ENCODE measurements around the gene TAGAP. TPM values are rescaled to one million over a fixed set of nuclear protein-coding genes. Genes with fewer than 3 reads are reported as not detected.

The TAGAP gene
- total and polyA plus RNA-seq, 2 experiments from 2014 or later: not detected

DNA sequence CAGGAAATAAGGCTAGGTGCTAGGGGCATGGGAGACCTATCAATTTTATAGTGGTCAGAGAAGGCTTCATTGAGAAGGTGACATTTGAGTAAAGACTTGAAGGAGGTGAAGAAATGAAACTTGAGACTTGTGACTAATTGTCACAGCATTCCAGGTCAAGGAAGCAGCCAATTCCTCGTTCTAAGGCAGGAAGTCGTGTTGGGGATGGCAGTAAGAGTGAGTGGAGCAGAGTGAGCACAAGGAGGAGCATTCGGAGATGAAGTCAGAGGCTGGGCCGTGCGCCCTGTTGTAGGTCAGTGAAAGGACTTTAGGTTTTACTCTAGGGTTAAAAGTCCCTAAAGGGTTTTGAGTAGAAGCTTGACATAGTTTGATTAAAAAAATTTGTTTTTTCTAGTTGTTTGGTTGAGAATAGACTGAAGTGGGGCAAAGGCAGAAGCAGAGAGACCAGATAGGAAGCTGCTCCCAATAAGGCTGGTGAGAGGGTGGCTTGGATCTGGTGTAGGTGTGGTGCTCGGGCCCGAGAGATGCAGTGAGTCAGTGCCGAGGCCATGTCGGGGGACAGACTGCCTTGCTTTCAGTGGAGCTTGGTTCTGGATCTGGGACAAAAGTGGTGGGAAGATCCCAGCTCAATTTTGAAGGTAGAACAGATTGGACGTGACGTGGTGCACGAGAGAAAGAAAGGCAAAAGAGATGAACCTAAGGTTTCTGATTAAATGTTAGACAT, 42.2 kb downstream of the TAGAP start:
- DNase-seq: peak; percentile 59
- H3K27ac ChIP-seq: peak overlapping the region; percentile 16; the same call in 1 of the 2 replicates
- H3K4me1 ChIP-seq (ENCODE audit: insufficient read depth): peaks cover 14% of the 10 kb centered on the region
- H3K79me2 ChIP-seq (ENCODE audit: insufficient read depth): no peaks in the 10 kb centered on the region
- WGBS, 2 experiments (ENCODE audit: low coverage in 1 of 2, low lambda C conversion rate in 2 of 2, missing lambda C conversion rate in 2 of 2): 77 to 79% methylated on average over 12 of the region's 12 CpGs
- in situ Hi-C loops (cut with MboI): no loop called here
- H3F3A ChIP-seq (ENCODE audit: insufficient read depth): peaks cover 16% of the 10 kb centered on the region; the same call in 1 of the 2 replicates
- H3K9ac ChIP-seq: no peak overlapping the region
- TF ChIP-seq EZH2phosphoT487 (IDR thresholded peaks at IDR 0.05; ENCODE audit: insufficient read depth, low read depth): no peak
- TF ChIP-seq EZH2 (IDR thresholded peaks at IDR 0.05; ENCODE audit: insufficient read depth, poor library complexity, severe bottlenecking): no peak
- peak overlapping the region; percentile 14; the same call in 1 of the 2 replicates for H2AFZ ChIP-seq
- H3K4me2 ChIP-seq (ENCODE audit: unreplicated experiment): peak overlapping the region; percentile 16
- H3K36me3 ChIP-seq (ENCODE audit: low read depth): no peaks in the 10 kb centered on the region
- H3K9me3 ChIP-seq (ENCODE audit: low read depth): no peaks in the 10 kb centered on the region
- no peaks in the 10 kb centered on the region for H3K27me3 ChIP-seq (replicated peaks; ENCODE audit: insufficient read depth)
- no peak overlapping the region for H3K4me3 ChIP-seq
- no peaks in the 10 kb centered on the region for H4K20me1 ChIP-seq (ENCODE audit: insufficient read depth)
- H3K9me2 ChIP-seq (ENCODE audit: insufficient read depth): no peaks in the 10 kb centered on the region

DNA sequence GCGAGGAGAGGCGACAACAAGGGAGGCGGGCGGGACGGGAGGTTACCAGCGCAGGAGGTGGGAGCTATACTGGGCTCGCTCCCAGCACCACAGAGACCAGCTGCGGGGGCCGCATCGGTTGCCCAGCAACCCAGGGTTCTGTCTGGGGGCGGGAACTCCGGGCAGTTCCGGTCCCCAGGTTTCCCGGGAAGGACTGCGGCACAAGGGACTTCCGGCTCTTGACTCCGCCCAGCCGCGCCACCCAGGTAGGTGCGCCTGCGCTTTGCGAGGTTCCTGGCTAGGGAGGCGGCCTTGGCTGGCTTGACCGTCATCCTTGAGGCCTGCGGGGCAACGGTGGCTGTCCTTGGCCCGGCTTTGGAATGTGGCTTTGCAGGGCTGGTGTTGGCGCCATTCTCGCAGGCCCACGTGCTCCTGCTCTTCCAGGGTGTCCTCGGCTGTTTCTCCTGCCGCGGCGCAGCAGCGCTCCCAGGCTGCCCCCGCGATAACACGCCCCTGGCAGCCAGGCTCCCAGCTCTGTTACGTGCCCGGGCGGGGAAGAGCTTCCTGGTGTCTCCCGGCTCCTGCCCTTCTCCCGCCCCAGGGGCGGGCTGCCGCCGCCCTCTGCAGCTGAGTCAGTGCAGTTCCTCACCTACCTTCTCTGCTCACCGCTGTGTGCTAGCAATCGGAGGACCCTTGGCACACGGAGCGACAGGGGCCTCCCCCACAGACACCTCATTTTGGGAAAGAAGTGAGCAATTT, 45.0 kb downstream of the TAGAP start, which contains the start of gene RSPH3:
RSPH3 (minus strand) TSS at position 537 of the 738 bp plus-strand sequence. CDS start 652 bp downstream, outside the sequence.
- WGBS, 2 experiments (ENCODE audit: low coverage in 1 of 2, low lambda C conversion rate in 2 of 2, missing lambda C conversion rate in 2 of 2): 1 to 2% methylated on average over 40 of the region's 50 CpGs
- H2AFZ ChIP-seq: peak within 1 kb of the TSS; percentile 86
- peak within 1 kb of the TSS; percentile 85 for H3K27ac ChIP-seq
- H3K9me3 ChIP-seq (ENCODE audit: low read depth): no peaks in the 10 kb centered on the region
- no peaks in the 10 kb centered on the region for H3K36me3 ChIP-seq (ENCODE audit: low read depth)
- peak within 1 kb of the TSS; percentile 86 for H3K4me3 ChIP-seq
- in situ Hi-C loops (cut with MboI): no loop called here
- no peaks in the 10 kb centered on the region for H3K27me3 ChIP-seq (replicated peaks; ENCODE audit: insufficient read depth)
- peaks cover 28% of the 10 kb centered on the region; the same call in 1 of the 2 replicates for H3F3A ChIP-seq (ENCODE audit: insufficient read depth)
- peaks cover 18% of the 10 kb centered on the region for H3K4me1 ChIP-seq (ENCODE audit: insufficient read depth)
- H3K9ac ChIP-seq: peak within 1 kb of the TSS; percentile 86
- H3K79me2 ChIP-seq (ENCODE audit: insufficient read depth): peaks cover 3% of the 10 kb centered on the region
- peak within 1 kb of the TSS; percentile 94 for H3K4me2 ChIP-seq (ENCODE audit: unreplicated experiment)
- no peaks in the 10 kb centered on the region for H3K9me2 ChIP-seq (ENCODE audit: insufficient read depth)
- TF ChIP-seq EZH2phosphoT487 (IDR thresholded peaks at IDR 0.05; ENCODE audit: insufficient read depth, low read depth) (no peak), EZH2 (IDR thresholded peaks at IDR 0.05; ENCODE audit: insufficient read depth, poor library complexity, severe bottlenecking) (no peak)
- peak; percentile 97 for DNase-seq
- H4K20me1 ChIP-seq (ENCODE audit: insufficient read depth): no peaks in the 10 kb centered on the region

DNA sequence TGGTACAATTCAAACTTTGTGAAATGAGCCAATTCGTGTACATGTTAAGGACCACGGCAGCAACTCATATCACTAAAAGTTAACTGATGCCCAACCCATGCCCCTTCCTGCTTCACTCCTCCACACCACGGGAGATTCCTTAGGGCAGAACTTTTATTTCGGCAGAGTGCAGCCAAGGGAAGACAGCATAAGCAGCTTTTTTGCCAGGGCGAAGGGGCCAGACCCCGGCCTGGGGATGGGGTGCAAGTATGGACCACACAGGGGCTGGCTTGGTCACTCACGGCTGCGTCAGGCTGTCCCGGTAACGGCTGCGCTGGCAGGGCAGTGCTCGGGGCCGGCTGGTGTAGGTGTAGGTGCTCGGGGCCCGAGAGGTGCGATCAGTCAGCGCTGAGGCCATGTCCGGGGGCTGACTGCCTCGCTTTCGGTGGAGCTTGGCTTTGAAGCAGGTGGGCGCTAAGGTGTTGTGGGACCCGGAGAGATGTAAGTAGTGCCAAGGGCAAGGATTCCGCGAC, 45.6 kb downstream of the TAGAP start:
- Histone ChIP-seq H3K27me3 (replicated peaks; ENCODE audit: insufficient read depth) (no peaks in the 10 kb centered on the region), H3K4me2 (ENCODE audit: unreplicated experiment) (peak overlapping the region; percentile 94), H2AFZ (peak overlapping the region; percentile 86), H3K9me2 (ENCODE audit: insufficient read depth) (no peaks in the 10 kb centered on the region), H3K4me3 (peak overlapping the region; percentile 86), H3K79me2 (ENCODE audit: insufficient read depth) (peaks cover 5% of the 10 kb centered on the region), H3K4me1 (ENCODE audit: insufficient read depth) (peaks cover 18% of the 10 kb centered on the region), H3K27ac (peak overlapping the region; percentile 85), H4K20me1 (ENCODE audit: insufficient read depth) (no peaks in the 10 kb centered on the region), H3F3A (ENCODE audit: insufficient read depth) (peaks cover 28% of the 10 kb centered on the region; the same call in 1 of the 2 replicates), H3K9me3 (ENCODE audit: low read depth) (no peaks in the 10 kb centered on the region), H3K36me3 (ENCODE audit: low read depth) (no peaks in the 10 kb centered on the region), H3K9ac (peak overlapping the region; percentile 86)
- DNase-seq: no peak
- no peak for TF ChIP-seq EZH2 (IDR thresholded peaks at IDR 0.05; ENCODE audit: insufficient read depth, poor library complexity, severe bottlenecking)
- no peak for TF ChIP-seq EZH2phosphoT487 (IDR thresholded peaks at IDR 0.05; ENCODE audit: insufficient read depth, low read depth)
- WGBS, 2 experiments (ENCODE audit: low coverage in 1 of 2, low lambda C conversion rate in 2 of 2, missing lambda C conversion rate in 2 of 2): 2 to 4% methylated on average over 22 to 24 of the region's 24 CpGs
- in situ Hi-C loops (cut with MboI): no loop called here

DNA sequence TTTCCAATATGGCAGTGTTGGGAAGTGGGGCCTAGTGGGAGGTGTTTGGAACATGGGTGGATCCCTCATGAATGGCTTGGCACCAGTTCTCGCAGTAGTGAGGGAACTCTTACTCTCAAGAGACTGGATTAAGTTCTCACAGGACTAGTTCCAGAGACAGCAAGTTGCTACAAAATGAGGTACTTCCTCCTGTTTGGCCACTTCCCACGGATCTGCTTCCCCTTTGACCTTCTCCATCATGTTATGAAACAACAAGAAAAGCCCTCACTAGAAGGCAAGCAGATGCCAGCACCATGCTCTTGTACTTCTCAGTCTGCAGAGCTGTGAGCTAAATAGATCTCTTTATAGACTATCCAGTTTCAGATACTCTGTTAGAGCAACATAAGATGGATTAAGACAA, 47.9 kb downstream of the TAGAP start:
- no peaks in the 10 kb centered on the region for H3K9me2 ChIP-seq (ENCODE audit: insufficient read depth)
- H3K4me1 ChIP-seq (ENCODE audit: insufficient read depth): peaks cover 7% of the 10 kb centered on the region
- H2AFZ ChIP-seq: no peak overlapping the region
- TF ChIP-seq EZH2phosphoT487 (IDR thresholded peaks at IDR 0.05; ENCODE audit: insufficient read depth, low read depth) (no peak), EZH2 (IDR thresholded peaks at IDR 0.05; ENCODE audit: insufficient read depth, poor library complexity, severe bottlenecking) (no peak)
- H3K27me3 ChIP-seq (replicated peaks; ENCODE audit: insufficient read depth): no peaks in the 10 kb centered on the region
- no peak overlapping the region for H3K4me3 ChIP-seq
- H4K20me1 ChIP-seq (ENCODE audit: insufficient read depth): no peaks in the 10 kb centered on the region
- no peak for DNase-seq
- no peaks in the 10 kb centered on the region for H3K36me3 ChIP-seq (ENCODE audit: low read depth)
- H3K4me2 ChIP-seq (ENCODE audit: unreplicated experiment): no peak overlapping the region
- H3K9me3 ChIP-seq (ENCODE audit: low read depth): no peaks in the 10 kb centered on the region
- no peak overlapping the region for H3K27ac ChIP-seq
- H3F3A ChIP-seq (ENCODE audit: insufficient read depth): peaks cover 19% of the 10 kb centered on the region; the same call in 1 of the 2 replicates
- H3K79me2 ChIP-seq (ENCODE audit: insufficient read depth): peaks cover 5% of the 10 kb centered on the region
- H3K9ac ChIP-seq: no peak overlapping the region
- in situ Hi-C loops (cut with MboI): no loop called here
- 74 to 77% methylated on average over 2 of the region's 2 CpGs for WGBS, 2 experiments (ENCODE audit: low coverage in 1 of 2, low lambda C conversion rate in 2 of 2, missing lambda C conversion rate in 2 of 2)

Measured in GM23248 (cell line).